Mesodermal cell (in vitro differentiated cells): ENCODE measurements around the gene RPL15.
"Not testable (repeated sequence)": the region's sequence is repeated elsewhere in the genome, so short reads cannot be mapped to it uniquely, and the experiment has no call there.

Experiments used
- H3K27ac ChIP-seq: 2 replicates; pipeline ENCODE4 v1.7.0; 2013; ENCODE audit warnings: mild to moderate bottlenecking, low read depth, low read length, moderate library complexity; ENCODE audit not compliant: severe bottlenecking
- H3K36me3 ChIP-seq: 2 replicates; pipeline ENCODE4 v1.7.1; 2013; ENCODE audit warnings: mild to moderate bottlenecking, low read length, moderate library complexity; ENCODE audit not compliant: control insufficient read depth, insufficient read depth
- H3K4me1 ChIP-seq: one replicate; pipeline ENCODE4 v1.7.1; 2013; ENCODE audit warnings: mild to moderate bottlenecking, low read length; ENCODE audit not compliant: insufficient read depth, control insufficient read depth, poor library complexity, severe bottlenecking
- H3K4me3 ChIP-seq: 2 replicates; pipeline ENCODE4 v1.7.0; 2013; ENCODE audit warnings: low read length, control low read depth, mild to moderate bottlenecking; ENCODE audit not compliant: insufficient read depth, poor library complexity, severe bottlenecking; ENCODE audit errors: extremely low read depth
- H3K9me3 ChIP-seq: 2 replicates; pipeline ENCODE4 v1.7.1; 2013; ENCODE audit warnings: mild to moderate bottlenecking, low read length, moderate library complexity; ENCODE audit not compliant: control insufficient read depth
- WGBS, 2 experiments: methylation state at CpG; one replicate each; pipeline ENCODE4 v1.1.5; 2013; ENCODE audit warnings: missing lambda C conversion rate in 2 of 2; ENCODE audit not compliant: insufficient coverage in 2 of 2; 5-methylcytosine and 5-hydroxymethylcytosine counted together

The RPL15 gene

GRCh38 chr3:23889386-23889785 is 27.5 kb upstream of the RPL15 start:
- Histone ChIP-seq H3K36me3 (peaks cover 52% of the 10 kb centered on the region), H3K9me3 (no peaks in the 10 kb centered on the region), H3K4me3 (no peak overlapping the region), H3K4me1 (no peaks in the 10 kb centered on the region), H3K27ac (no peak overlapping the region)
- 80 to 82% methylated on average over 1 to 2 of the region's 2 CpGs for WGBS, 2 experiments

- Histone ChIP-seq H3K9me3 (no peaks in the 10 kb centered on the region), H3K36me3 (peaks cover 55% of the 10 kb centered on the region), H3K27ac (no peak overlapping the region), H3K4me3 (no peak overlapping the region), H3K4me1 (no peaks in the 10 kb centered on the region)
- WGBS, 2 experiments, result 96 to 98% methylated on average over 3 of the region's 5 CpGs
These were observed 27.0 kb upstream of the RPL15 start for GRCh38 chr3:23889950-23890349.

GRCh38 chr3:23894254-23895061 is 22.5 kb upstream of the RPL15 start:
- 97% methylated on average over 7 to 8 of the region's 8 CpGs for WGBS, 2 experiments
- Histone ChIP-seq H3K36me3 (peaks cover 84% of the 10 kb centered on the region), H3K4me1 (no peaks in the 10 kb centered on the region)

GRCh38 chr3:23895181-23895580 is 21.8 kb upstream of the RPL15 start:
- WGBS, 2 experiments, result 93 to 100% methylated on average over 4 of the region's 4 CpGs
- H3K36me3 ChIP-seq, result peaks cover 83% of the 10 kb centered on the region
- H3K4me3 ChIP-seq, result no peak overlapping the region
- H3K9me3 ChIP-seq, result peaks cover 12% of the 10 kb centered on the region
- H3K27ac ChIP-seq, result no peak overlapping the region
- H3K4me1 ChIP-seq, result no peaks in the 10 kb centered on the region

More at GRCh38 chr3:23894254-23895061, 22.5 kb upstream of the RPL15 start:
- Histone ChIP-seq H3K27ac (no peak overlapping the region), H3K9me3 (peaks cover 9% of the 10 kb centered on the region), H3K4me3 (no peak overlapping the region)

GRCh38 chr3:23900744-23901143 is 16.2 kb upstream of the RPL15 start:
- H3K4me3 ChIP-seq, result no peak overlapping the region
- H3K27ac ChIP-seq, result no peak overlapping the region
- 95 to 98% methylated on average over 5 to 6 of the region's 6 CpGs for WGBS, 2 experiments
- peaks cover 12% of the 10 kb centered on the region for H3K9me3 ChIP-seq
- H3K36me3 ChIP-seq, result peaks cover 87% of the 10 kb centered on the region
- H3K4me1 ChIP-seq, result no peaks in the 10 kb centered on the region

- peaks cover 2% of the 10 kb centered on the region for H3K9me3 ChIP-seq
- no peak overlapping the region for H3K27ac ChIP-seq
- H3K36me3 ChIP-seq, result peaks cover 75% of the 10 kb centered on the region
- H3K4me1 ChIP-seq, result no peaks in the 10 kb centered on the region
- H3K4me3 ChIP-seq, result no peak overlapping the region
These were observed 12.4 kb upstream of the RPL15 start for GRCh38 chr3:23904545-23904944.

- Histone ChIP-seq H3K4me3 (no peak overlapping the region), H3K27ac (no peak overlapping the region), H3K36me3 (peaks cover 51% of the 10 kb centered on the region), H3K4me1 (no peaks in the 10 kb centered on the region), H3K9me3 (no peaks in the 10 kb centered on the region)
- WGBS, 2 experiments, result 86 to 92% methylated on average over 4 to 6 of the region's 7 CpGs
These were observed 7.6 kb upstream of the RPL15 start for GRCh38 chr3:23909341-23909740.

GRCh38 chr3:23911397-23911796 is 5.5 kb upstream of the RPL15 start:
- Histone ChIP-seq H3K4me3 (no peak overlapping the region), H3K4me1 (peaks cover 4% of the 10 kb centered on the region), H3K9me3 (no peaks in the 10 kb centered on the region), H3K27ac (no peak overlapping the region), H3K36me3 (peaks cover 34% of the 10 kb centered on the region)
- WGBS, 2 experiments, result 81 to 94% methylated on average over 2 of the region's 2 CpGs

- not testable (repeated sequence) for H3K4me1 ChIP-seq, H3K4me3 ChIP-seq, H3K27ac ChIP-seq, H3K9me3 ChIP-seq
- peaks cover 27% of the 10 kb centered on the region for H3K36me3 ChIP-seq
- no CpG with 5 or more reads among the region's 3 CpGs for WGBS, 2 experiments
These were observed 4.6 kb upstream of the RPL15 start for GRCh38 chr3:23912335-23912734.

GRCh38 chr3:23913182-23913581 is 3.8 kb upstream of the RPL15 start:
- Histone ChIP-seq H3K9me3 (no peaks in the 10 kb centered on the region), H3K4me1 (peaks cover 4% of the 10 kb centered on the region), H3K4me3 (no peak overlapping the region), H3K27ac (no peak overlapping the region), H3K36me3 (peaks cover 34% of the 10 kb centered on the region)
- no CpG with 5 or more reads among the region's 1 CpG for WGBS, 2 experiments

GRCh38 chr3:23913873-23914743 is 2.8 kb upstream of the RPL15 start:
- Histone ChIP-seq H3K4me1 (peaks cover 6% of the 10 kb centered on the region), H3K9me3 (no peaks in the 10 kb centered on the region), H3K4me3 (no peak overlapping the region), H3K36me3 (peaks cover 35% of the 10 kb centered on the region), H3K27ac (no peak overlapping the region)
- no CpG with 5 or more reads among the region's 3 CpGs for WGBS, 2 experiments
